Ishikawa (cell line): Measurements from ENCODE around the gene GSTM2.

Experiments
- CEBPB ChIP-seq: IDR thresholded peaks from 2 replicates; pipeline ENCODE4 v1.6.1; 2012
- NFIC ChIP-seq: IDR thresholded peaks from 2 replicates; pipeline ENCODE4 v1.6.1; 2012
- TCF12 ChIP-seq: IDR thresholded peaks from 2 replicates; pipeline ENCODE4 v1.6.1; 2012; ENCODE audit warnings: low read depth
- TF ChIP-seq, protein P1 (sequence below): IDR thresholded peaks from 2 replicates; pipeline ENCODE4 v1.6.1; 2012

DNA sequence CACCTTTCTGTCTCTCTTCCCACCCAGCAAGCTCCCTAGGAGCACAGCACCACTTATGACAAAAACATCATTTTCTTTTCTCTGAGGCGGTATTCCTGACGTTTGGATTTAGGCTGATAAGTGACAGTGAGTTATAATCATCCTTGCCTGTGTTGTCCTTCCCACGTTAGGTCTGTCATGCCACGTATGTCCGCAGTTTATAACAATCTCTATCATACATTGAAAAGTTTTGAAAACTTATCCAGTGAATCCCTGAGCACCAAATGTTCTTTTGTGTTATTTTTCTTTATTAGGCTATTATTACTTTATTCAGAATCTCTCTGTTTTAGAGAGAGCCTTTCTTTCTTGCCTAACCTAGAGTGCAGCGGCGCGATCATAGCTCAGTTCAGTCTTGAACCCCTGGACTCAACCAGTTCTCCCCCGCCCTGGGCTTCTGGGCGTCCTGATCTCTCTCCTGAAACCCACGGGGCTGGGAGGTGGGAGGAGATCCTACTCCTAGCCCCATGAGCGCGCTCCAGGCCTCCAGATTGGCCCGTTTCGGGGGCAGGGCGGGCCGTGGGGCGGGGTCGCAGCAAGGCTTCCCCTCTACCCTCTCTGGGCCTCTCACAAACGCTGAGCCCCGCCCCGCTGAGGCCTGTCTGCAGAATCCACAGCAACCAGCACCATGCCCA is at the start of gene GSTM2:
- TF ChIP-seq NFIC = no peak
- no peak for TF ChIP-seq TCF12
- TF ChIP-seq, protein P1, sequence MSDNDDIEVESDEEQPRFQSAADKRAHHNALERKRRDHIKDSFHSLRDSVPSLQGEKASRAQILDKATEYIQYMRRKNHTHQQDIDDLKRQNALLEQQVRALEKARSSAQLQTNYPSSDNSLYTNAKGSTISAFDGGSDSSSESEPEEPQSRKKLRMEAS = no peak
- no peak for TF ChIP-seq CEBPB
